ENCODE results near the gene DOLPP1. TPM values are rescaled to one million over a fixed set of nuclear protein-coding genes. Genes with fewer than 3 reads are reported as not detected.

The DOLPP1 gene
- total RNA-seq, 1 experiment from 2014 or later, result 13.7 TPM

DNA sequence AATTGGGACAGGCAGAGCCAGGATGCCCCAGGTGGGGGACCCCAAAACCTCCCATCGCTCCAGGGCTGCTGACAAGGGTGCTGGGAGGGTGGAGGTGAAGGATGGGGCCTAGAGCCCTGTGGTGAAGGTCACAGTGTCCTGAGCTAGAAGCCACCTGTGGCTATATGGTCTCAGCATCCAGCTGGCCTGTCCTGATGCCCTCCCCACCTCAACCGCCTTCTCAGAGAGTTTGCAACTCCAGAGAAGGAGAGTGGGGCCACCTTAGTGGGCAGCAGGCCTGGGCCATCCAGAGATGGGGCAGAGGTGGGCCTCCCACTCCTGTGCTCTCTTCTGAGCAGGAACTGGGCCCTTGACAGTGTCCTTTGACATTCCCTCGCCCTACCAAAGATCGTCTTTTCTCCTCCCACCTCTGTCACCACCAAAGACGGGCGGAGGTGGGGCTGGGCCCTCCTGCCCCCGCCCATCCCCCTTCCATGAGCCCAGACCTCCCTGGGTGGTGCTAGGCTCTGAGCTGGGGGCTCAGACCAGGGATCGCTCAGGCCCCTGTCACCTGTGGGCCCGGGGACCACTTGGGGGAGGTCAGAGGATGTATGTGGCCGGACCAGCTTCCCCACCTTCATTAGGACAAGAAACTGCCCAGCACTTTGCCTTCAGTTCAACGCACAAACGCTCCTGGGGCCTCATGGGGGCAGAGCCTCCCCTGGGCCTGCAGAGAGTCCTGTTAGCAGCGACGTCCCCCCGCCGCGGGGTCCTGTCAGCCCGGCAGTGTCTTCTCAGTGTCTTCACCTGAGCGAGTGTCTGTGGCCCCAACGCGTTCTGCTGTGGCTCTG is 10.0 kb upstream of the DOLPP1 start:
- CTCF ChIA-PET, result no interaction called here
- H3K4me1 ChIP-seq (ENCODE audit: control insufficient read depth, insufficient read depth, low read length), result no peaks in the 10 kb centered on the region

DNA sequence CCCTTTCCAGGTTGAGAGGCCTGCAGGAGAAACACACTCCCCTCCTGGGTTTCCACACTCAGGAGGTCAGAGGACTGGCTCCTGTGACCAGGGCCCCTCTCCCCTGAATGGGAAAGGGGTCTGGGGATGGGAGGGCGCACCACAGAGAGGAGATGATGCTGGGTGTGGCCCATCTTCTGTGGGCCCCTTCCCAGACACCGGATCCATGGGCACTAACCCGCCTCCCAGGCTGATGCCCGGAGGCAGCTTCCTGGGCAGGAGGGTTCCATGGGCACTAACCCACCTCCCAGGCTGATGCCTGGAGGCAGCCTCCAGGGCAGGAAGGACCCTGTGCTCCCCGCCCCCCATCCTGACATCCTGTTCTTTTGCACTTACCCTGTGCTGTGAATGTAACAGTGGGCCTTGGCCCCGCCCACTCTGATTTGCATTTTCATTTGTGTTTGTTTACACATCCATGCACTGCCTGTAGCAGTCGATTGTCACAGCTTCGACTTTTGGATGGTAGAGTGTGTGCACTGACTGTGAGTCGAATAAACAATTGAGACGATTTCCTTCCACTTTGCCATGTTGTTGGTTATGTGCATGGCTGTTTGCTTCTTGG is 9.3 kb upstream of the DOLPP1 start:
- no peaks in the 10 kb centered on the region for H3K36me3 ChIP-seq (ENCODE audit: control insufficient read depth, insufficient read depth, low read length)
- H3K27me3 ChIP-seq (ENCODE audit: control insufficient read depth, insufficient read depth, low read length), result no peaks in the 10 kb centered on the region
- H3K4me3 ChIP-seq (ENCODE audit: low read depth in 2 of 2, low read length in 2 of 2), result no peak overlapping the region
- in situ Hi-C loops (cut with HindIII; ENCODE audit: low pct_unique_long_range_greater_than_20kb, low sequenced_read_pairs), result no loop called here
- ChIA-PET CTCF (no interaction called here), POLR2A (no interaction called here)
- intact Hi-C loops (cut with micrococcal nuclease; ENCODE audit: unreplicated experiment), result no loop called here
- H3K4me1 ChIP-seq (ENCODE audit: control insufficient read depth, insufficient read depth, low read length), result no peaks in the 10 kb centered on the region
- H3K9me3 ChIP-seq (ENCODE audit: control insufficient read depth, insufficient read depth, low read depth, low read length), result no peaks in the 10 kb centered on the region
- DNase-seq (ENCODE audit: low read depth, low spot score) (no peak), ATAC-seq (no peak)
- no TSS peak for BruUV-seq (replicated peaks)
- no peak overlapping the region for H3K27ac ChIP-seq (ENCODE audit: low read length)
- no peak for TF ChIP-seq POLR2AphosphoS5 (IDR thresholded peaks at IDR 0.05; ENCODE audit: low read depth, low read length)
- TF ChIP-seq, protein P1, sequence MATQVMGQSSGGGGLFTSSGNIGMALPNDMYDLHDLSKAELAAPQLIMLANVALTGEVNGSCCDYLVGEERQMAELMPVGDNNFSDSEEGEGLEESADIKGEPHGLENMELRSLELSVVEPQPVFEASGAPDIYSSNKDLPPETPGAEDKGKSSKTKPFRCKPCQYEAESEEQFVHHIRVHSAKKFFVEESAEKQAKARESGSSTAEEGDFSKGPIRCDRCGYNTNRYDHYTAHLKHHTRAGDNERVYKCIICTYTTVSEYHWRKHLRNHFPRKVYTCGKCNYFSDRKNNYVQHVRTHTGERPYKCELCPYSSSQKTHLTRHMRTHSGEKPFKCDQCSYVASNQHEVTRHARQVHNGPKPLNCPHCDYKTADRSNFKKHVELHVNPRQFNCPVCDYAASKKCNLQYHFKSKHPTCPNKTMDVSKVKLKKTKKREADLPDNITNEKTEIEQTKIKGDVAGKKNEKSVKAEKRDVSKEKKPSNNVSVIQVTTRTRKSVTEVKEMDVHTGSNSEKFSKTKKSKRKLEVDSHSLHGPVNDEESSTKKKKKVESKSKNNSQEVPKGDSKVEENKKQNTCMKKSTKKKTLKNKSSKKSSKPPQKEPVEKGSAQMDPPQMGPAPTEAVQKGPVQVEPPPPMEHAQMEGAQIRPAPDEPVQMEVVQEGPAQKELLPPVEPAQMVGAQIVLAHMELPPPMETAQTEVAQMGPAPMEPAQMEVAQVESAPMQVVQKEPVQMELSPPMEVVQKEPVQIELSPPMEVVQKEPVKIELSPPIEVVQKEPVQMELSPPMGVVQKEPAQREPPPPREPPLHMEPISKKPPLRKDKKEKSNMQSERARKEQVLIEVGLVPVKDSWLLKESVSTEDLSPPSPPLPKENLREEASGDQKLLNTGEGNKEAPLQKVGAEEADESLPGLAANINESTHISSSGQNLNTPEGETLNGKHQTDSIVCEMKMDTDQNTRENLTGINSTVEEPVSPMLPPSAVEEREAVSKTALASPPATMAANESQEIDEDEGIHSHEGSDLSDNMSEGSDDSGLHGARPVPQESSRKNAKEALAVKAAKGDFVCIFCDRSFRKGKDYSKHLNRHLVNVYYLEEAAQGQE (IDR thresholded peaks at IDR 0.05; ENCODE audit: insufficient read depth in 1 of 2, low read depth in 2 of 2, low read length in 1 of 2), result no peak
- TF ChIP-seq TCF7L2 (IDR thresholded peaks at IDR 0.05; ENCODE audit: low read depth, low read length), result no peak
- no peak for TF ChIP-seq SIN3A (IDR thresholded peaks at IDR 0.05; ENCODE audit: borderline replicate concordance, insufficient read depth, low read depth, low read length)
- TF ChIP-seq, protein P2, sequence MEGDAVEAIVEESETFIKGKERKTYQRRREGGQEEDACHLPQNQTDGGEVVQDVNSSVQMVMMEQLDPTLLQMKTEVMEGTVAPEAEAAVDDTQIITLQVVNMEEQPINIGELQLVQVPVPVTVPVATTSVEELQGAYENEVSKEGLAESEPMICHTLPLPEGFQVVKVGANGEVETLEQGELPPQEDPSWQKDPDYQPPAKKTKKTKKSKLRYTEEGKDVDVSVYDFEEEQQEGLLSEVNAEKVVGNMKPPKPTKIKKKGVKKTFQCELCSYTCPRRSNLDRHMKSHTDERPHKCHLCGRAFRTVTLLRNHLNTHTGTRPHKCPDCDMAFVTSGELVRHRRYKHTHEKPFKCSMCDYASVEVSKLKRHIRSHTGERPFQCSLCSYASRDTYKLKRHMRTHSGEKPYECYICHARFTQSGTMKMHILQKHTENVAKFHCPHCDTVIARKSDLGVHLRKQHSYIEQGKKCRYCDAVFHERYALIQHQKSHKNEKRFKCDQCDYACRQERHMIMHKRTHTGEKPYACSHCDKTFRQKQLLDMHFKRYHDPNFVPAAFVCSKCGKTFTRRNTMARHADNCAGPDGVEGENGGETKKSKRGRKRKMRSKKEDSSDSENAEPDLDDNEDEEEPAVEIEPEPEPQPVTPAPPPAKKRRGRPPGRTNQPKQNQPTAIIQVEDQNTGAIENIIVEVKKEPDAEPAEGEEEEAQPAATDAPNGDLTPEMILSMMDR (IDR thresholded peaks at IDR 0.05), result no peak

More for the DNA sequence above, 10.0 kb upstream of the DOLPP1 start:
- H3K27me3 ChIP-seq (ENCODE audit: control insufficient read depth, insufficient read depth, low read length), result no peaks in the 10 kb centered on the region
- in situ Hi-C loops (cut with HindIII; ENCODE audit: low pct_unique_long_range_greater_than_20kb, low sequenced_read_pairs), result no loop called here
- H3K27ac ChIP-seq (ENCODE audit: low read length), result no peak overlapping the region
- no peaks in the 10 kb centered on the region for H3K36me3 ChIP-seq (ENCODE audit: control insufficient read depth, insufficient read depth, low read length)
- TF ChIP-seq, protein P1 (IDR thresholded peaks at IDR 0.05; ENCODE audit: insufficient read depth in 1 of 2, low read depth in 2 of 2, low read length in 1 of 2), result no peak
- TF ChIP-seq, protein P2 (IDR thresholded peaks at IDR 0.05), result no peak
- TF ChIP-seq POLR2AphosphoS5 (IDR thresholded peaks at IDR 0.05; ENCODE audit: low read depth, low read length), result no peak
- TF ChIP-seq SIN3A (IDR thresholded peaks at IDR 0.05; ENCODE audit: borderline replicate concordance, insufficient read depth, low read depth, low read length), result no peak
- no peak for TF ChIP-seq TCF7L2 (IDR thresholded peaks at IDR 0.05; ENCODE audit: low read depth, low read length)
- ATAC-seq, result no peak
- H3K4me3 ChIP-seq (ENCODE audit: low read depth in 2 of 2, low read length in 2 of 2), result no peak overlapping the region
- H3K9me3 ChIP-seq (ENCODE audit: control insufficient read depth, insufficient read depth, low read depth, low read length), result no peaks in the 10 kb centered on the region
- no TSS peak for BruUV-seq (replicated peaks)
- POLR2A ChIA-PET, result no interaction called here
- intact Hi-C loops (cut with micrococcal nuclease; ENCODE audit: unreplicated experiment), result no loop called here
- no peak for DNase-seq (ENCODE audit: low read depth, low spot score)

Data from Panc1 (cell line).